GM19463 (cell line): ENCODE data around the gene ATP2B3.

Experiments
- ATAC-seq: cut with Tn5 transposase; IDR thresholded peaks from one replicate; pipeline ENCODE4 v1.9.1; 2021; ENCODE audit warnings: mild to moderate bottlenecking, moderate library complexity; ENCODE audit not compliant: unreplicated experiment

ATP2B3 gene

DNA sequence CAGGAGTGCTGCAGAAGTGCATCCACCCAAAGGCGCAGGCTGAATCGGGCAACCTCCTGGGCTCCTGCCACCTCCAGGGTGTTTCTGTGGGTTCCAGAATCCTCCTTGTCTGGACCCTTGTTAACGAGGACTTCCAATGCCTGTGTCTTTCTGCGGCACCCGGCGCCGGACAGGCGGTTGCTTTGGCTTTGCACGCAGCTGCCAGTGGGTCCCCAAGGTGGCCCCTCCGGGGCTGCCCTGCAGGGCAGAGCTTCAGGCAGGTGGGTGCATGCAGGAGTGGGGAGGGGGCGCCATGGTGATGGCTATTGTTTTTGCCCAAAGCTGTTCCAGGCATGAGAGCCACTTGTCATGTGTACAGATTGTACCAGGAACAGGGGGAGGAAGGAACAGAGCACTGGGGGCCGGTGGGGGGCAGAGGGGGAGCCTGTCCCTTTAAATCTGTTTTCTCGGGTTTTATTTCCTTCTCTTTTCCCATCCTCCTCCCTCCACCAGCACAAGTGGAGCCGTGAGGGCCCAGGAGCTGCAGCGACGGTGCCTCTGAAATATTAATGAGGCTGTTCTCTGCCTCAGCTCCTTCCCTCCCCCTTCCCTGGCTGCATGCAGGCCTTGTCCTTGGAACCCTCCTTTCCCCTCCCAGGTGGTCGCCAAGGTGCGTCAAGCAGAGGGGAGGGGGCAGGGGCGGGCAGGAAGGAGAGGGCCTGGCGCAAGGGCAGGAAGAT is 13.1 kb downstream of the ATP2B3 start:
- ATAC-seq, result no peak

- ATAC-seq, result no peak
Measured at GRCh38 chrX:153533091-153533490, 15.6 kb downstream of the ATP2B3 start.

DNA sequence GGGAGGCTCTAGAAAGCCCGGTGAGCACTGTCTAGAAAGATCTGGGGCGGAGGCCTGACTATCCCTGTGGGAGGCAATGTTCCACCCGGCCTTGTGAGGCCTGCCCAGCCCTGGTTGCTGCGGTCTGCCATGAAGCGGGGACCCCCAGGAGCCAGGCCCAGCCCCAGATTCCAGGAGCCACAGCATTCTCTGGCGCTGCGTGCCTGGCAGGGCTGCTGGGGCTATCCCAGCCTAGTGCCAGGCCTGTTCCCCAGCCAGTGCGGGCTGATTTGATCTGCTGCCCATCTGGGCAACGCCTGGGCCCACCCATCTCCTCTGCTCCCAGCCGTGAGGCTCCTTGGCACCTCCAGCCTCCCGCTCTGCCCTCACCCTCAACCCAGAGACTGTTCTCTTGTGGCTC is 19.6 kb downstream of the ATP2B3 start:
- no peak for ATAC-seq

DNA sequence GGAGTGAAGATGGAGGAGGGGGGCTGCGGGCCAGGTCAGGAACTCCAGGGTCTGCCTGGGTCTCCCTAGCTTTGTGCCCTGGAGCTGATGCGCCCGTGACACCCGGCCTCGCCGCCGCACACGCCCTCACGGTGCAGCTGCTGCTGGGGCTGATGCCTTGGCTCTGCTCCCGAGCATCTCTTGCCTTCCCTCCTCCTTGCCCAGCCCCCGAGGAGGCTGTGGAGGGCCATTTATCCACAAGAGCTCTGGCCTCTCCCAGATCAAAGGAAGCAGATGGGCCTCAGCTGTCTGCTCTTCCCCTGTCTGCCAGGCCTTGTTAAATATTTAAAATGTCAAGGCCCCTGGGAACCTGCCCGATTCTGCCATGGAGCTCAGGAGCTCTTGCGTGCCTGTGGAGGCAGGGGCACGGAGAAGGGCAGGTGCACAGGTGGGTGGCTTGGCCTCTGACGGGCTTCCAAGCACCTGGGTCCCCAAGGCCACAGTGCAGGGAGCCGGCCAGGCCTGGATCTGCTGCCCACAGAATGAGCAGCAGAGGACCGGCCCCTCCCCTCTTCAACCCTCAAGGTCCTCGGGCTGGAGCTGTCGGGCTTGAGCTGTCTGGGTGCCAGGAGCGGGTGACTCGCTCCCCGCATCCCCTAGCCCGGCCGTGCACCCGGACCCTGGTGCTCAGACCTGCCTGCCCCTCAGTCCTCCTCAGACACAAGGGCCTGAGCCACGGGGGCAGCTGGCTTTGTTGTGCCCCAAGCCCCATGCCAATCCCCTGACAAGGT is 20.3 kb downstream of the ATP2B3 start:
- ATAC-seq, result no peak

DNA sequence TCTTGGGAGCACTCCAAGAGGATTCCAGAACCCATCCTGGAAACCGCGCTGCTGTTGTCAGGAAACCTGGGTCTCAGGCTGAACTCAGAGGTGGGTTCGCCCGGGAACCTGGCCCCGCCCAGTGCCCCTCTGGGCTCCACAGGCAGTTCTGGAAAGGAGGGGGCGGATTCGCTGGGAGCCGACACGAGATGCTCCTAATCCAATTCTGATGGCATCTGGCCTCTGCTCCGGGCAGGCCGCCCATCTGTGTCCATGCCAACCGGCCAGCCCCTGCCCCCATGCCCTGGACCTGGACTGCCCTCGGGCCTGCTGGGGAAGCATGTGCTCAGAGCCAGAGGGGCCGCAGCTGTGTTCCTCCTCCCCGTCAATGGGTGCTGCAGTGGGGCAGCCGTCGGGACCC is 21.0 kb downstream of the ATP2B3 start:
- no peak for ATAC-seq

GRCh38 chrX:153539171-153539978 is 21.9 kb downstream of the ATP2B3 start:
- ATAC-seq, result peak; percentile 91

- no peak for ATAC-seq
Measured at GRCh38 chrX:153539979-153540358, 22.5 kb downstream of the ATP2B3 start.

- no peak for ATAC-seq
Measured at GRCh38 chrX:153544727-153545126, 27.3 kb downstream of the ATP2B3 start.

DNA sequence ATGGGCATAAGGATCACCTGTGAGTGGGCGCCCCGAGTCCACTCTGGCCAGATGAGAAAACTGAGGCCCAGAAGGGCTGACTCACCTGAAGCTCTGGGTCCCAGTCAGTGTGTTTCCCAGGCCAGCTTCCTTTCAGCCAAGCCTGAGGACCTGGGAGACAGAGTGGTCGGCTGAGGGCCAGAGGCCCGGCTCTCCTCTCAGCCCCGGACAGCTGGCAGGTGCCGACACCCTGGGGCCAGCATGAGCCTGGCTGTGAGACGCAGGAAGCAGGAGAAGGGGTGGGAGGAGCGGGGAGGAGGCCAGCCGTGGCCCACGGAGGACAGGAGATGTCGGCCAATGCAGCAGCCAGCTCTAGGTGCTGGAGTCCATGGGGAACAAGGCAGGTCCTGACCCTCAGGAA is 28.9 kb downstream of the ATP2B3 start:
- no peak for ATAC-seq

- ATAC-seq, result no peak
Measured at GRCh38 chrX:153547195-153547594, 29.8 kb downstream of the ATP2B3 start.

GRCh38 chrX:153549231-153549630 is 31.8 kb downstream of the ATP2B3 start:
- ATAC-seq, result no peak

GRCh38 chrX:153549807-153550206 is 32.4 kb downstream of the ATP2B3 start:
- no peak for ATAC-seq

- ATAC-seq, result no peak
Measured at GRCh38 chrX:153551135-153551534, 33.7 kb downstream of the ATP2B3 start.

- ATAC-seq, result peak; percentile 48
Measured at GRCh38 chrX:153554519-153555167, 37.2 kb downstream of the ATP2B3 start.

GRCh38 chrX:153556767-153557166 is 39.3 kb downstream of the ATP2B3 start:
- ATAC-seq, result no peak

DNA sequence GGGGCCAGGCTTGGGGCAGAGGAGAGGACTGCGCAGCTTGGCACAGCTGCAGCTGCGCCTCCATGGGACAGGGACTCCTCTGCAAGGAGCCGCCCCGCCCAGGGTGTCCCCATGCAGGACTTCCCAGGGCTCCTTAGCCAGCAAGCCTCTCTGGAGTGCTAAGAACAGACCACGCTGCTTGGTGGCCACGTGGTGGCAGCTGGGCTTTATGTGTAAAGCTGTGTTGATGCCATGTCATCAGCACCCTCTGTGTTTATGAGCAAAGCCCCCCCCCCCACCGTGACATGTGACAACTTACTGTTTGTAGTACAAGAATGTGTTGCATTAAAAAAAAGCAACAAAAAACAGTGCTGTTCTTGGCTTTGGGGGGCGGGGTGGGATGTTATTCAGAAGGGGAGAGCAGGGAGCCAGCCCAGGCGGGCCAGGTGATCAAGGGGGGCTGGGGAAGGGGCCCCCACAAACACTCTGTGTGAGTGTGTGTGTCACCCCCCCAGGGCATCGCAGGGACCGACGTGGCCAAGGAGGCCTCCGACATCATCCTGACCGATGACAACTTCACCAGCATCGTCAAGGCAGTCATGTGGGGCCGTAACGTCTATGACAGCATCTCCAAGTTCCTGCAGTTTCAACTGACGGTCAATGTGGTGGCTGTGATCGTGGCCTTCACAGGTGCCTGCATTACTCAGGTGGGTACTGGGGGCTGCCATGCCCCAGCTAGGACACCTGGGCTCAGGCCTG is 40.3 kb downstream of the ATP2B3 start:
- ATAC-seq, result no peak

- no peak for ATAC-seq
Measured at GRCh38 chrX:153560000-153560399, 42.6 kb downstream of the ATP2B3 start.

- ATAC-seq, result no peak
Measured at GRCh38 chrX:153560466-153560865, 43.0 kb downstream of the ATP2B3 start.

- no peak for ATAC-seq
Measured at GRCh38 chrX:153561337-153561736, 43.9 kb downstream of the ATP2B3 start.

DNA sequence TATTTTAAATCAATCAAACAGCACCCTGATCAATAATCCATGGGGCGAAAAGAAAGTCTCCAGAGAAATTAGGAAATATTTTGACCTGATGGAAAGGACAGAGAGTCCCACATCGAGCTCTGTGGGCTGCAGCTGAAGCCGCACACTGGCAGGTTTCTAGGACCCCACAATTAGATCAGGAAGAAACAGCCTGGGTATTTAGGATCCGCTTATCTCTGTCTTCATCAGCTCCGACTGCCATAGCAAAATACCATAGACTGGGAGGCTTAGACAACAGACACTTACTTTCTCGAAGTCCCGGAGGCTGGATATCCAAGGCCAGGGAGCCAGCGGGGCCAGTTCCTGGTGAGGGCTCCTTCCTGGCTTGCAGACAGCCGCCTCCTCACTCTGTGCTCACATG is 45.1 kb downstream of the ATP2B3 start:
- ATAC-seq, result no peak
